Ishikawa (cell line): ENCODE measurements around the gene ECPAS.

ENCODE experiments used
- CEBPB ChIP-seq: IDR thresholded peaks from 2 replicates; pipeline ENCODE4 v1.6.1; 2012
- CREB1 ChIP-seq: IDR thresholded peaks from 2 replicates; pipeline ENCODE4 v1.6.1; 2012; ENCODE audit warnings: low read depth
- EGR1 ChIP-seq: IDR thresholded peaks from 2 replicates; pipeline ENCODE4 v1.6.1; 2012
- EP300 ChIP-seq: IDR thresholded peaks from 2 replicates; pipeline ENCODE4 v1.6.1; 2012; ENCODE audit warnings: borderline replicate concordance
- FOXM1 ChIP-seq: IDR thresholded peaks from 2 replicates; pipeline ENCODE4 v1.6.1; 2012; ENCODE audit warnings: low read depth, borderline replicate concordance
- MAX ChIP-seq: IDR thresholded peaks from 2 replicates; pipeline ENCODE4 v1.6.1; 2012
- NFIC ChIP-seq: IDR thresholded peaks from 2 replicates; pipeline ENCODE4 v1.6.1; 2012
- RAD21 ChIP-seq: IDR thresholded peaks from 2 replicates; pipeline ENCODE4 v1.6.1; 2012; ENCODE audit warnings: low read depth
- REST ChIP-seq: IDR thresholded peaks from 2 replicates; pipeline ENCODE4 v1.6.1; 2012; ENCODE audit warnings: low read depth, mild to moderate bottlenecking
- TAF1 ChIP-seq: IDR thresholded peaks from 2 replicates; pipeline ENCODE4 v1.6.1; 2012; ENCODE audit warnings: low read depth, mild to moderate bottlenecking
- TCF12 ChIP-seq: IDR thresholded peaks from 2 replicates; pipeline ENCODE4 v1.6.1; 2012; ENCODE audit warnings: low read depth
- TEAD4 ChIP-seq: IDR thresholded peaks from 2 replicates; pipeline ENCODE4 v1.6.1; 2012
- YY1 ChIP-seq: IDR thresholded peaks from 2 replicates; pipeline ENCODE4 v1.6.1; 2012; ENCODE audit warnings: low read depth
- ZBTB7A ChIP-seq: IDR thresholded peaks from 2 replicates; pipeline ENCODE4 v1.6.1; 2012; ENCODE audit warnings: low read depth
- TF ChIP-seq, protein P1 (sequence below): IDR thresholded peaks from 2 replicates; pipeline ENCODE4 v1.6.1; 2012

The ECPAS gene

DNA sequence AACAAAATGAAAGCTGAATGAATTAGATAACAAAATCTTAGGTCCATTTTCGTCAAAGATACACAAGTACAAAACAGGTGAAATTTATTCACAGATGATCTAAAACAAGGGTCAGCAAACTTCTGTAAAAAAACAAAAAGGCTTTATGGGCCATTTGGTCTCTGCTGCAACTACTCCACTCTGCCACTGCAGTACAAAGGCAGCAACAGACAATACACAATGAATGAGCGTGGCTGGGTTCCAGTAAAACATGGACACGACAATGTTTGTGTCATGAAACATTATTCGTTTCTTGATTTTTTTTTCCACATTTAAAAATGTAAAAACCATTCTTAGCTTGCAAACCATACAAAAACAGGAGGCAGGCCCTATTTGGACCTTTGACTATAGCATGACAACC lies 71.9 kb downstream of the ECPAS start:
- no peak for TF ChIP-seq CEBPB
- TF ChIP-seq YY1 = no peak
- no peak for TF ChIP-seq TAF1
- no peak for TF ChIP-seq MAX
- no peak for TF ChIP-seq EGR1
- no peak for TF ChIP-seq ZBTB7A
- TF ChIP-seq TEAD4 = no peak
- no peak for TF ChIP-seq FOXM1
- no peak for TF ChIP-seq CREB1
- no peak for TF ChIP-seq NFIC
- TF ChIP-seq REST = no peak
- TF ChIP-seq, protein P1, sequence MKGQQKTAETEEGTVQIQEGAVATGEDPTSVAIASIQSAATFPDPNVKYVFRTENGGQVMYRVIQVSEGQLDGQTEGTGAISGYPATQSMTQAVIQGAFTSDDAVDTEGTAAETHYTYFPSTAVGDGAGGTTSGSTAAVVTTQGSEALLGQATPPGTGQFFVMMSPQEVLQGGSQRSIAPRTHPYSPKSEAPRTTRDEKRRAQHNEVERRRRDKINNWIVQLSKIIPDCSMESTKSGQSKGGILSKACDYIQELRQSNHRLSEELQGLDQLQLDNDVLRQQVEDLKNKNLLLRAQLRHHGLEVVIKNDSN = no peak
- no peak for TF ChIP-seq RAD21
- TF ChIP-seq TCF12 = no peak
- no peak for TF ChIP-seq EP300

DNA sequence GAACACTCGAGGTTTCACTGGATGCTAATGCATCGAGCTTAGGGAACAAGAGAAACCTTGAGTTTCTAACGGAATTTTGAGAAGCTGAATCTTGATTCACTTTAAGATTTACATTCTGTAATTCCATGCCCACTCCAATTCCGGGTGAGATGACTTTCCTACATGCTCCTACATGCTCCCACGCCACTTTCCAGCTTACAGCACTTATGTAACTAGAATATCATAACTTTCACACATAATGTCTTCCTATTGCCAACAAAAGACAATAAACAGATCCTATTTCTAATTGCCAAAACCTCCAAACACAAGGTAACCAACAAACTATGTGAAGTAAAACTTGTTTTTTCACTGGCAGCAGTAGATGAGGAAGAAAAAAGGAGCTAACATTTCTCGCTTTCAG lies 72.9 kb downstream of the ECPAS start:
- TF ChIP-seq CEBPB (no peak), TAF1 (no peak), ZBTB7A (no peak), MAX (no peak), YY1 (no peak), TCF12 (no peak), EGR1 (no peak), CREB1 (no peak), EP300 (no peak), NFIC (no peak), RAD21 (no peak), FOXM1 (no peak), REST (no peak), TEAD4 (no peak)
- TF ChIP-seq, protein P1 = no peak

GRCh38 chr9:111407813-111408212 lies 76.4 kb downstream of the ECPAS start:
- TF ChIP-seq MAX (no peak), YY1 (no peak), REST (no peak), CREB1 (no peak), CEBPB (no peak), EGR1 (no peak)

DNA sequence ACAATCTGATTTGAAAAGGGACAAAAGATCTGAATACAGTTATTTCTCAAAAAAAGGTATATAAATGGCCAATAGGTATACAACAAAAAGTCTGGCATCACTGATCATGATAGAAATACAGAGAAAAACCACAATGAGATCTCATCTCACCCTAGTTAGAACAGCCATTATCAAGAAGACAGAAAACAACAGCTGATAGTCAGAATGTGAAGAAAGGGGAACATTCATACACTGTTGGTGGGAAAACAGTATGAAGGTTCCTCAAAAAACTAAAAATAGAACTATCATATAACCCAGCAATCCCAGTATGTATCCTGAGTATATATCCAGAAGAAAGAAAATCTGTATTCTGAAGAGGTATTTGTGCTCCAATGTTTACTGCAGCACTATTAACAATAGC lies 78.5 kb downstream of the ECPAS start:
- TF ChIP-seq MAX (no peak), TCF12 (no peak), NFIC (no peak), CEBPB (no peak), RAD21 (no peak), TAF1 (no peak), TEAD4 (no peak), ZBTB7A (no peak), CREB1 (no peak), FOXM1 (no peak), EP300 (no peak), REST (no peak), EGR1 (no peak), YY1 (no peak)
- TF ChIP-seq, protein P1 = no peak
